HG02642 (cell line): ENCODE data around the gene AARSD1.
"Not testable (repeated sequence)": the region's sequence is repeated elsewhere in the genome, so short reads cannot be mapped to it uniquely, and the experiment has no call there.

Experiments
- ATAC-seq: cut with Tn5 transposase; IDR thresholded peaks from one replicate; pipeline ENCODE4 v1.9.1; 2021; ENCODE audit warnings: mild to moderate bottlenecking; ENCODE audit not compliant: unreplicated experiment, poor library complexity

AARSD1 gene

DNA sequence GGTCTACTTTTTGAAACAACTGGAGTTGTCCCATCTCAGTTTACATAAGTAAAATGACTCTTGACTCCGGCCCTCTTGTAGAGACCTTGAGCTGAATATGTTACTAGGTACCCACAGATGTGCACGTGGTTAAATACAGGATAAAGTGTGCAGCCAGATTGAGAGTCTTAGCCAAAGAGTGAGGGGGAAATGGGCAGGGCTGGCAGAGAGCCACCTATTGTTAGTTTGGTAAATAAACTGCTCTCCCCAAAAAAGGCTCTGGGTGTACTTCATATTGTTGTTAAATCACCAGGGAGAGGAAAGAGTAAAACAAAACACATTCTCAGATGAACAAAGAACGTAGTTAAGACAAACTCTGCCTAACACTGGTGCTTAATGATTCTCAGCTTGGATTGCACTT is 43.3 kb downstream of the AARSD1 start:
- no peak for ATAC-seq

DNA sequence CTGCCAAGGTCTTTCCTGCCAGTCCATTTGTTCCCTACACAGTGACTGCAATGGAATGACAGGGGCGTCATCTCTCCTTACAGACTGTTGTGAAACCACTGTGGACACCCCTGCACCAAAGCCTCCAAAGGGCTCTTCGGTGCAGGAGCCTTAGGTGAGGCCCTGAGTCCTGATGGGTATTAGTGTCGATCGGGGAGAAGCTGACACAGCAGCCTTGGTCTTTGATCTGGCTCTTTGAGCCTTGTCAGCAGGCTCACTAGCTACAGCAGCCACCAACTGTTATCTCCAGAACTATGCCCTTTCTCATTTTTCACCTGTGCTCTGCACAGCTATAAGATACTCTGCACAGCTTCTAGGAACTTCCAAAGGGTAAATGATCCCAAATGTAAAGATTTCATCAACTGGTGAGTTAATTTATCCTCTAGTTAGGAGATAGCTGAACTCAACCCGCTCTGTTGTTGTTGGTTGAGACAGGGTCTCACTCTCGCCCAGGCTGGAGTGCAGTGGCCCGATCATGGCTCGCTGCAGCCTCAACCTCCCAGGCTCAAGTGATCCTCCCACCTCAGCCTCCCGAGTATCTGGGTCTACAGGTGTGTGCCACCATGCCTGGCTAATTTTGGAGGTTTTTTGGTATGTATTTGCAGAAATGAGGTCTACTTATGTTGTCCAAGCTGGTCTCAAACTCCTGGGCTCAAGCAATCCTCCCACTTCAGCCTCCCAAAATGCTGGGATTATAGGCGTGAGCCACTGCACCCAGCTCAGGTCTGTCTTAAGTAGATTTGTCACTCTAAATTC is 44.0 kb downstream of the AARSD1 start:
- no peak for ATAC-seq

DNA sequence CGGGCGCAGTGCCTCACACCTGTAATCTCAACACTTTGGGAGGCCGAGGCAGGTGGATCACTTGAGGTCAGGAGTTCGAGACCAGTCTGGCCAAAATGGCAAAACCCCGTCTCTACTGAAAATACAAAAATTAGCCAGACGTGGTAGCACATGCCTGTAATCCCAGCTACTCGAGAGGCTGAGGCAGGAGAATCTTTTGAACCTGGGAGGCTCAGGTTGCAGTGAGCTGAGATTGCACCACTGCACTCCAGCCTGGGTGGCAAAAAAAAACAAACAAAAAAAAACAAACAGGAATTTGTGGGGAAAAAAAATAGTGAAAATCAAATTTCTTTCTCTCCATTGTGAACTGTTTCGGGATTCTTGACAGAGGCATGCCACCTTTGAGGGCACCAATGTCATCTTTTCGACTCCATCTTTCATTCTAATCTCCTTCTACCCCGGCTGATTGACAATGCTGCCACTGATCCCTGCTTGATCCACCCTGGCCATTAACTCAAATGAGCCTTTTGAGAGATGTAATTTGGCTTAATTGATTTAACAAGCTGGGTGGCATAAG is 44.7 kb downstream of the AARSD1 start:
- ATAC-seq: not testable (repeated sequence)

DNA sequence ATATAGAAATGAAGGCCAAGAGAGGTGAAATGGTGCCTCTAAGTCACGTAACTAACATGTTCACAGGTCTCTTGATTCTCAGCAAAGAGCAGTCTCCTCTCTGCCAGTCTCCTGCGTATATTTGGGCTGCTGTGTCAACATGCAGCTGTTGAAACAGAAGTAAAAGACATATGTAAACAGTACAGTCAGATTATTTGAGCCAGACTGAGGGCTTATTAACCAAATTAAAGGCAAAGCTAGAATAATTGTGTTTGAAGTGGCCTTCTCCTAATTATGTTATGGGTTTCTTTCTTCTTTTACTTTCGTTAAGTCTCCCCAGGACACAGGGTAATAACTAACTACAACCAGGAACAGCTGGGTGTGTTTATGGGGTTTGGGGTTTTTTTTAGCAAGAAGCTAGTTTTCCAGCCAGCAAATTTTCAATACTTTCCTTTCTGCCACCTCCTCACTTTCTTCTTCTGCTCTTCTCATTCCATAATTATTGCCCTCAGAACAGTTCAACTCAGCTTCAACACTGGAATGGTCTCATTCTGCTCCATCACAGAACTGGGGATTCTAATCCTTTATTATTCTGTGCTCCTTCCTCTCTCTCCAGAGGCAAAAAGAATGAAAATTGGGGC is 45.2 kb downstream of the AARSD1 start:
- ATAC-seq: no peak

DNA sequence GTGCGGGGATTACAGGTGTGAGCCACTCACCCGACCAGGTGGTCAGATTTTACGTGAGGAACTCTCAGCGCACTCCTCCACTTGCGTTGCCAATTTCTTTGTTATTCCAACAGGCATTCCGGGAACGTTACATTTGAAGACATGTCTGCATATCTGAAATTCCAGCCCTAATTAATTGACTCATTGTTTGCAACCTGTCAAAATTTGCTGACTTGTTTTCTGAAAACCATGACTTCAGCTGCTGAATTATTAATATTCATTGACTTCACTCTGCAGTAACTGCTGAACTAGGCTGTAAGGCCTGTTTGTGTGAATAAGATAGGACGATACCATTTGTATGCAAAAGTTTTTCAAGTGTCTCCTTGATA is 47.0 kb downstream of the AARSD1 start:
- ATAC-seq: no peak

DNA sequence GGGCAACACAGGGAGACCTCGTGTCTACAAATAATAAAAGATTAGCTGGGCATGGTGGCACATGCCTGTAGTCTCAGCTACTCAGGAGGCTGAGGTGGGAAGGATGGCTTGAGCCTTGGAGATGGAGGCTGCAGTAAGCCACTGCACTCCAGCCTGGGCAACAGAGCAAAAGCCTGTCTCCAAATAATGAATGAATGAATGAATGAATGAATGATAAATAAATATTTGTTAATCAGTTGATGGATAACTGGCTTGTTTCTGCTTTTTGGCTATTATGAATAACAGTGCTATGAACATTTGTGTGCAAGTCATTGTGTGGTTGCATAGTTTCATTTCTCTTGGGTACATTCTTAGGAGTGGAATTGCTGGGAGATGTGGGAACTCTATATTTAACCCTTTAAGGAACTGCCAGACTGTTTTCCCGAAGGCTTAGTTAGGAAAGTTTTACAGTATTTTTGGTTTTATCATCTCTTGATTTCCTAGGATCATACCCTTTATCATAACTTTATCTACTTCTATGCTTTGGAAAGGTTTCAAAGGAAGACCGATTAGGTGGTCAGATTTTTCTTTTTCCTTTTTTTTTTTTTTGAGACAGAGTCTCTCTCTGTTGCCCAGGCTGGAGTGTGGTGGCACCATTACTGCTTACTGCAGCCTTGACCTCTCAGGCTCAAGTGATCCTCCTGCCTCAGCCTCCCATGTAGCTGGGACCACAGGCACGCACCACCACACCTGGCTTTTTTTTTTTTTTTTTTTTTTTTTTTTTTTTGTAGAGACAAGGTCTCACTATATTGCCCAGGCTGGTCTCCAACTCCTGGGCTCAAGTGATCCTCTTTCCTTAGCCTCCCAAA is 47.6 kb downstream of the AARSD1 start:
- ATAC-seq: not testable (repeated sequence)

DNA sequence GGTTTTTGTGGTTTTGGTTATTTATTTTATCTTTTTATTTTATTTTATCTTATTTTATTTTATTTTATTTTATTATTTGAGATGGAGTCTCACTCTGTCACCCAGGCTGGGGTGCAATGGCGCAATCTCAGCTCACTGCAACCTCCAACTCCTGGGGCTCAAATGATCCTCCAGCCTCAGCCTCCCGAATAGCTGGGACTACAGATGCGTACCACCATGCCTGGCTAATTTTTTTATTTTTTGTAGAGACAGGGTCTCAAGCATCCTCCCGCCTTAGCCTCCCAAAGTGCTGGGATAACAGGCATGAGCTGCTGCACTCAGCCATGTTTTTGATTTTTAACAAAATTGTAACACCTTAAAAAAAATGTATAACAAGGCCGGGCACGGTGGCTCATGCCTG is 49.0 kb downstream of the AARSD1 start:
- ATAC-seq: not testable (repeated sequence)

DNA sequence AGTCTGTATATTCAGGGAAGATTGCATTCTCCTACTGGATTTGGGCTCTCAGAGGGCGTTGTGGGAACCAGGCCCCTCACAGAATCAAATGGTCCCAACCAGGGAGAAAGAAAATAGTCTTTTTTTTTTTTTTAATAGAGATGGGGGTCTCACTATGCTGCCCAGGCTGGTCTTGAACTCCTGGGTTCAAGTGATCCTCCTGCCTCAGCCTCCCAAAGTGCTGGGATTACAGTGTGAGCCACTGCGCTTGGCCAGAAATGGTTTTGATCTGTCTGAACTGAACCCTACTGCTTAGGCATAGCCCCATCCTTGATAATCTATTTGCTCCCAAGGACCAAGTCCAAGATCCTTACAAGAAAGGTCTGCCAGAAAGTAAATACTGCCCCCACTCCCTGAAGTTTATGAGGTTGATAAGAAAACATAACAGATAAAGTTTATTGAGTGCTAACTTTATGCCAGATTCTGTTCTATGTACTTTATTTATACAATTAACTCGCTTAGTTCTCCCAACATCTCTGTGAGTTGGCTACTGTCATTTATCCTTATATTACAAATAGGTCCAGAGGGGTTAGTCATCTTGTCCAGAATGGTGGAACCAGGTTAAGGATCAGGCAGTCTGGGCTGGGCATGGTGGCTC is 50.2 kb downstream of the AARSD1 start:
- no peak for ATAC-seq

DNA sequence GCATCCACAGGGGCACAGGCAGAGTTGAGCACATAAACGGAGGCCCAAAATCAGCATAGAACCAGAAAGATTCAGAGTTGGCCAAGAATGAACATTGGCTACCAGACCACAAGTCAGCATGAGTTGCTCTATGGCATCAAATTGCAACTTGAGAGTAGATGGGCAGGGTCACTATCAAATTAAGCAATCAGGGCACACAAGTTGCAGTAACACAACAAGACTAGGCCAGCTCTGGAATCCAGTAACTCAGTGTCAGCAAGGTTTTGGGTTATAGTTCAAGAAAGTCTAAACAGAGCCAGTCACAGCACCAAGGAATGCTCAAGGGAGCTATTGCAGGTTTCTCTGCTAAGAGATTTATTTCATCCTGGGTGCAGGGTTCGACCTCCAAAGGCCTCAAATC is 50.7 kb downstream of the AARSD1 start:
- no peak for ATAC-seq

DNA sequence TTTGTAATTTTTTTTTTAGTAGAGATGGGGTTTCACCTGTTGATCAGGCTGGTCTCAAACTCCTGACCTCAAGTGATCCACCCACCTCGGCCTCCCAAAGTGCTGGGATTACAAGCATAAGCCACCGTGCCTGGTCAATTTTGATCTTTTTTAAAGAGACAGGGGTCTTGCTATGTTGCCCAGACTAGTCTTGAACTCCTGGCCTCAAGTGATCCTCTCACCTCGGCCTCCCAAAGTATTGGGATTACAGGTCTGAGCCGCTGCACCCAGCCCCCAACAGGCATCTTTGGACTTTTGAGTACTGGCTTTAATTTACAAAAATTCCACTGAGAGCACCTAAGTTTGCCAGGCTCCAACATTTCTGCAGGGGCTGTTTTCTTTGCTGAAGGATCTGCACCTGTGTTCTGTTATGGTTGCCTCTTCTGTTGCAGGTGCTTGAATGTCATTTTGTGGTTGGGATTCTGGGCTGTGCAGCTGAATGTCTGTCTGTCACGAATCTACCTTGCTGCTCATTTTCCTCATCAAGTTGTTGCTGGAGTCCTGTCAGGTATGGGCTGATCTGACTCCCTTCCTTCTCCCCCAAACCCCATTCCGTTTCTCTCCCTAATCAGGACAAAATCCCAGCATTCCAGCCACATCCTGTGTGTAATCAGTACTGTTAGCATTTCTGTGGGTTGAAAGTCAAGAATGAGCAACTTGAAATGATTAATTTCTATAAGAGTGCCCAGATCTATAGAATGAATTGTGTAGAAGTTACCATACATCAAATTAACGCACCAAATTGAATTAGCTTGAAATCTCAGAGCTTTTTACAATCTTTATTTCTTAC is 55.2 kb downstream of the AARSD1 start:
- no peak for ATAC-seq

DNA sequence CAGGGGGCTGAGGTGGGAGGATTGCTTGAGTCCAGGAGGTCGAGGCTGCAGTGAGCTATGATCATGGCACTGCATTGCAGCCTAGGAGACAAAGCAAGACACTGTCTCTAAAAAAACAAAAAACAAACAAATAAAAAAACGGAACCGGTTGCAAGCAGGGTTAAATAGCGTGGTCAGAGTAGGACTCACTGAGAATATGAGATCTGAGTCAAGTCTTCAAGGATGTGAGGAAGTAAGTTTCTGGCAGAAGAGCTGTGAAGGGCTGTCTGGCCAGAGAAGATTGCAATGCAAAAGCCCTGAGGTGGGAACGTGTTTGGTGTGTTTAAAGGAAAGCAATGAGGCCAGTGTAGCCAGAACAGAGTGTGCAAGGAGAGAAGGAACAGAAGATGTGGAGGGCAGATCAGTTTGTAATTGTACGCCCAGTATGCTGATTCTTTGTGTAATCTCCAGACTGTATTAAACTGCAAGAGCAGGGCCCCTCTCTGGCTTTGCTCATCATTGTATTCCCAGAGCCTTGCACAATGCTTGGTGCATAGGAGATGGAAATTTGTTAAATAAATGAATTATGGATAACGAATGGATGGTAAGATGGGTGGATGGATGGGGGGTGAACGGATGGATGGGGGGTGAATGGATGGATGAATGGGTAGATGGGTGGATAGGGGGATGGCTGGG is 57.3 kb downstream of the AARSD1 start:
- ATAC-seq: no peak

DNA sequence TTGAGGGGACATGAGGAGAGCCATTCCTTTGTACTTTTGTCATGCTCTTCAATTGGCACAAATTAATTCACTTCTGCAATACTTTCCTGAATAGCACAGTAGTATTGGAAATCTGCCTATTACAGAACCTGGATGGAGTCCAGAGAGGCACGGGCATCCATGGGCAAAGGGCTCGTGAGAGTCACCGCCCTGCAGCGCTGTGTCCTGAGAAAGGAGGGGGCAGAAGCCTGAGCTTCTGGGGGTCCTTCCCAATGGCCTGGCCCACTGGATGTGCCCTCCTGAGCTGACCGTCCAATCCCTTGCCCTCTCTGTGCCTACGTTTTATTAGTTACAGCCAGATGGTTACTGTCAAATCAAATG is 60.2 kb downstream of the AARSD1 start:
- no peak for ATAC-seq

DNA sequence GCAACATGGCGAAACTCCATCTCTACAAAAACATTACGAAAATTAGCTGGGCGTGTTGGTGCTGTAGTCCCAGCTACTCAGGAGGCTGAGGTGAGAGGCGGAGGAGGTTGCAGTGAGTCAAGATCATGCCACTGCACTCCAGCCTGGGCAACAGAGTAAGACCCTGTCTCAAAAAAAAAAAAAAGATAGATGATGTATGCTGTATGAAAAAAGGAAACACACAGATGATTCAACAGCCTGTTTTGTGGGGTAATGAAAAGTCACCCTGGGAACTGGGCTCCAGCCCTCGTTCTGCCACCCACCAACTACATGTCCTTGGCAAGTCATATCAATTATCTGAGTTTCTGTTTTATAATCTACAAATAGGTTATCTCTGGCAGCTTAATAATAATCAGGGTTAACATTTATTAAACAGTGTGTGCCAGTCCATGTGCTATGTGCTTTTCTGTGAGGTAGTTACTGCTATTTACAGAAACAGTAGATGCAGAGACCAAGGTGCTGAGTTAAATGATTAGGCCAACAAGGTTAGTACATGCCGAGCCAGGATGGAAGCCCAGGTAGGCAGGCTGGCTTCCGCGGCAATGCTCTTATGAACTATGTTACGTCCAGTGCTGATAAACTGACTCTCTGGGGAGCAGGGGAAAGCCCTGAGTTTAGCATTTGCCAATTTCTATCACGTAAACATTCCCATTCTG is 62.6 kb downstream of the AARSD1 start:
- no peak for ATAC-seq
